NOMO-1 treated with dmso at 0.1 percent for 144 hours (cell line): ENCODE results near the gene CLEC4M.
"Not testable (repeated sequence)": the region's sequence is repeated elsewhere in the genome, so short reads cannot be mapped to it uniquely, and the experiment has no call there.

ENCODE experiments used
- DNase-seq: peaks from one replicate; lab custom pipeline; 2025; ENCODE audit not compliant: unreplicated experiment; lab: John Stamatoyannopoulos, UW

CLEC4M gene

DNA sequence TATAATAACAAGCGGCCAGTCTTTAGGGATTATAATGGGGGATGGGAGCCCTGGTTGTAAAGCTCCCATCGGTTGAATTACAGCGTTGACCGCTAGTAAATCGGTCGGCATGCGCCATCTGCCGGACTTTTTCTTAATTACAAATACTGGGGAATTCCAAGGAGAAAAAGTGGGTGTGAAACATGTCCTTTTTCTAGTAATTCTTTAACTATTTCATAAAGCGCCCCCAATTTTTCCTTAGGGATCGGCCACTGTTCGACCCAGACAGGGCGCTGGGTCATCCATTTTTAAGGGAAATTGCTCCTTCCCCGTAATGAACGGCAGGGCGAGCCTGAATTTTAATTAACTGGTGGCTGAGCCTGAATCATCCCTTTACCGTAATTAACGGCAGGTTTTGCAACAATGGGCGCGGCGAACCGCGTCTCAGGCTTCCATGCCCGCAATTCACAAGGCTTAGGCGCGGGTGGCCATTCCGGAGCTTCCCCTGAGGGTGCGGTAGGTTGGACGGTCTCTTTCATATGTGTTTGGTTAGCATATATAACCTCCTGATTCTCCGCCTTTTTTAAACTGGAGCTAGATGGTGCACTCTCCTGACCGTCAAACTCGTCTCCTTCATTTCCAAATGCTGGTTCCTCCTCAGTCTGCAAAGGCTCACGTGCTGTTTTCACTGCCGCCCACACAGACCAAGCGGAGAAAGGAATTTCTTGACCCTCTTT, 36.8 kb downstream of the CLEC4M start:
- DNase-seq: peak; percentile 64

DNA sequence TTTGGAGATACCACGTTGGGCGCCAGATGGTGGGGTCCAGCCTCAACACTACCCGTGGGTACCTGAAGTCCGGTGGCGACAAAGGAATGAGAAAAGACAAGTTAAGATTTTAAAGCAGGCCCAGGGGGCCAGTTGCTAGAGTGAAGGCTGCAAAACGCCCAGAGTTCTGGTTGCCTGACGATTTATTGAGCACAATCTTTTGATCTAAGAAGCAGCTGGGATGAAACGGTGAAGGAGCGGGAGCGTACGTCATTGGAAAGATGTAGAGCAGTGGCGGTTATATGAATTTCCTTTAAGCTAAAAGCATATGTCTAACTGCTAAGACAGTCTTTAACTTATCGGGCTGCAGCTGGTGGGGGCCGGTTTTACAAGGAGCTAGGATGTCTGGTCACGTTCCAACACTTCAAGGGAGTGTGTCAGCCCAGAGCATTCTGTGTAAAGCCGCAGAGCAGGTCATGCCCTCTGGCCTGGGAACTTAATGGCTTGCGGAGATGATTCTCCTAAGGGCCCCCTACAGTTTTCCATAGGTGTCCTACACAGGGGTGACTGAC, 38.1 kb downstream of the CLEC4M start:
- no peak for DNase-seq

DNA sequence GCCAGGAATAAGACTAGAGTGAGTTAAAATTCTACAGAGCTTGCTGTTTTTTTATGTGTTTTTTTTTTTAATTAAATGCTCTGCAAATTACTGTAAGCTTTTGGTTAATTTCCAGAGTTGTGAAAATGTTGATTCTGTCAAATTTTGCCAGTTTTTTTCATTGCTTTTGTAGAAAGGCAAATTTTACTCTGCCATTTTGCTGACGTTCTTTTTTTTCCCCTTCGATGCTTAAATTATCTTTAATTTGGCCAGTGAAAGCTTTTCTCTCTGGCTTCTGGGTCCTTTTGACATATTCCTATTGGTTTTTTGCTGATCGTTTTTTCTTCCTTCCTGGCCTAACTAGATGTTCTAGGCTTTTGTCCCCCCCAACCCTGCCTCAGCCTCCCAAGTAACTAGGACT, 43.2 kb downstream of the CLEC4M start:
- DNase-seq: no peak

DNA sequence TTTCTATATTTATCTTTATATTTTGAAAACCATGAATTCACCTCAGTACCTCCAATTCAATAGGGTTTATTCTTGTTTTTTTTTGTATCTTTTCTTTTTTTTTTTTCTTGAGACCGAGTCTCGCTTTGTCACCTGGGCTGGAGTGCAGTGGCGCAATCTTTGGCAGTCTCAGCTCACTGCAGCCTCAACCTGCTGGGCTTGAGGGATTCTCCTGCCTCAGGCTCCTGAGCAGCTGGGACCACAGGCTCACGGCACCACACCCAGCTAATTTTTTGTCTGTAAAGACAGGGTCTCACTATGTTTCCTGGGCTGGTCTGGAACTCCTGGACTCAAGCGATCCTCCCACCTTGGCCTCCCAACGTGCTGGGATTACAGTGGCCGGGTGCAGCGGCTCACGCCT, 43.8 kb downstream of the CLEC4M start:
- no peak for DNase-seq

DNA sequence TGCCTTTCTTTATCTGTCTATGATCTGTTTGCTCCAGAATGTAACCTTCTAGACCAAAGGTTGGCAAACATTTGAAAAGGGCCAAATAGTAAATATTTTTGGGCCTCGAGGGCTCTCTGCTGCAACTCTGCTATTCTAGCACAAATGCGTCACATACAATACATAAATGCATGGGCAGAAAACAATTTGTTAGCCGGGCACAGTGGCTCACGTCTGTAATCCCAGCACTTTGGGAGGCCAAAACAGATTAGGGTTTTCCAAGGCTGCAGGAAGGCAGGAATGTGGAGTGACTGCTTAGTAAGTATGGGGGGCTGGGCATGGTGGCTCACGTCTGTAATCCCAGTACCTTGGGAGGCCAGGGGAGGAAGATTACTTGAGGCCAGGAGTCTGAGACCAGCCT, 45.1 kb downstream of the CLEC4M start:
- no peak for DNase-seq

DNA sequence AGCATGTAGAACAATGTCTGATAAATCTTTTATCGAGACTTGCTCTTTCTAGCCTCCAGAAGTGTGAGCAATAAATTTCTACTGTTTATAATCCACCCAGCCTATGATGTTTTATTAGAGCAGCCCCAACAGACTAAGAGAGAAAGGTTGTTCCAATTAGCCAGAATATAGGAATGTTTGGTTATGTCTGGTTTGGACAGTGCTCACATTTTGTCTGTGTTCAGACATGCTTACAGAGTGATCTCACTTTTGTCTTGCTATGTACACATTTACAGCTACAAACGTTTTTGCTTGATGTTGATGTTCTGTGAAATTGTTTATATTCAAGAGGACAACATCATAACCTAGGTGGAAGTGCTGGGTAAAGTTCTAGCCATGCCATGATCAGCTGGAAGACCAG, 48.9 kb downstream of the CLEC4M start:
- DNase-seq: no peak

DNA sequence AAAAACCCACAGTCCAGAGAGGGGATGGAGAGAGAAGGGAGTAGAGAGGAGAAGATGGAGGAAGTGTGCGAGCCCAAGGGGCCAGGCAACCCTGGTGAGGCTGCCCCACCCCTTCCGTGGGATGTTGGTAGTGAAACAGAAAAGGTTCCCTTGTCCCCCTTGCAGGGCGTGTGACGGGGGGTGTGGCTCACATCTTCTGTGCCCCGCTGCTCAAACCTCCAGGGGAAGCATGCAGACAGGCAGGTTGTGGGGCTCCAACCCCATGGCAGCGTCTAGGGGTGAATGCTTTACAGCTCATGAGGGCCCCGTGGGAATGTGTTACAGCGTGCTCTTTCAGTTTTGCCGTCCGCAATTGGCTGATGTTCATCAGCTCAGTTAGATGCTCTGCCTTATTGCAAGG, 52.3 kb downstream of the CLEC4M start:
- no peak for DNase-seq

DNA sequence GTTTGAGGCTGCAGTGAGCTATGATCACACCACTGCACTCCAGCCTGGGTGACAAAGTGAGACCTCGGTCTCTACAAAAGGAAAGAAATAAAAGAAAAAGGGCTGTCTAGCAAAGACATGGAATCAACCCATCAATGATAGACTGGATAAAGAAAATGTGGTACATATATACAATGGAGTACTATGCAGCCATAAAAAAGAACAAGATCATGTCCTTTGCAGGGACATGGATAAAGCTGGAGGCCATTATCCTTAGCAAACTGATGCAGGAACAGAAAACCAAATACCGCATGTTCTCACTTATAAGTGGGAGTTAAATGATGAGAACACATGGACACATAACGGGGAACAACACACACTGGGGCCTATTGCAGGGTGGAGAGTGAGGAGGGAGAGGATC, 53.0 kb downstream of the CLEC4M start:
- not testable (repeated sequence) for DNase-seq

DNA sequence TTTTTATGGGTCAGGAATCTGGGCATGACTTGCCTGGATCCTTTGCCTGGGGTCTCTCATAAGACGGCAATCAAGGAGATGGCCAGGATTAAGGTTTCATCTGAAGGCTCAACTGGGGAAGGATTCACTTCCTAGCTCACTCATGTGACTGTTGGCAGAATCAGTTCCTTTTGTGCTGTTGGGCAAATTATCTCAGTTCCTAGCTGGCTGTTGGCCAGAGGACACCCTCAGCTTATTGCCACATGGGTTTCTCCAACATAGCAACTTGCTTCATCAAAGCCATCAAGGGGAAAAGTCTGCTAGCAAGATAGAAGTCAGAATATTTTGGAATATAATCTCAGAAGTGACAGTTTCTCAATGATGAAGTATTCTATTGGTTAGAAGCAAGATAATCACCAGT, 54.8 kb downstream of the CLEC4M start:
- peak; percentile 16 for DNase-seq

DNA sequence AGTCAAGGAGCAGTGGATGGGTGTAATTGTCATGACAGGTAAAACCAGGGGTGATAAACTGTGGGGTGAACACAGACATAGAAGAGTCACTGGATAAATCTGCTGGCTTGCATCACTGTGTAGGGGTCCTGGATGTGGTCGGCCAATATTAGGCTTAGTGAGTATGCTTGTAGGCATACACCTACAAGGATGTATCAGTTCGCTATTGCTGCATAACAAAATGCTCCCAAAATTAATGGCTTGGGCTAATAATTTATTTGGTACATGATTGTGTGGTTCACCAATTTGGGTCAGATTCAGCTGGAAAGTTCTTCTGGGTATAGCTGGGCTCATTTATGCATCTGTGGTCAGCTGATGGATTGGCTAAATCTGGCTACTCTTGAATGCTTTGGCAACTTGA, 55.8 kb downstream of the CLEC4M start:
- no peak for DNase-seq
